ENCODE data around the gene MMP2. TPM values are rescaled to one million over a fixed set of nuclear protein-coding genes. Genes with fewer than 3 reads are reported as not detected.

Gene MMP2
- total RNA-seq, 4 donors from 2014 or later = 153 to 525 (median 245) TPM

GRCh38 chr16:55502801-55503366 lies 23.9 kb downstream of the MMP2 start:
- H3K4me1 ChIP-seq = peaks cover 0 to 76% (median 40%) of the 10 kb centered on the region in 4 donors
- TF ChIP-seq EP300 (IDR thresholded peaks at IDR 0.05) (peak; percentile 82 to 99), POLR2A (IDR thresholded peaks at IDR 0.05) (peak in 1 of 2 donors; percentile 15), CTCF (IDR thresholded peaks at IDR 0.05) (peak in 3 of 5 experiments; percentile 10 to 55 (median 26))
- no peak overlapping the region for H3K4me3 ChIP-seq
- DNase-seq (ENCODE audit: low spot score in 2 of 2) = peak; percentile 96 to 97
- peaks cover 0 to 22% (median 0%) of the 10 kb centered on the region in 3 donors for H3K36me3 ChIP-seq
- peak overlapping the region in 3 of 4 donors; percentile 23 to 76 (median 65) for H3K27ac ChIP-seq
- no peaks in the 10 kb centered on the region for H3K27me3 ChIP-seq
- no peaks in the 10 kb centered on the region for H3K9me3 ChIP-seq
- 2 to 14% methylated on average over 13 of the region's 13 CpGs for WGBS, 2 donors

GRCh38 chr16:55503726-55504550 lies 24.9 kb downstream of the MMP2 start:
- WGBS, 2 donors = 87 to 89% methylated on average over 8 of the region's 8 CpGs
- TF ChIP-seq CTCF (IDR thresholded peaks at IDR 0.05) (no peak), EP300 (IDR thresholded peaks at IDR 0.05) (no peak), POLR2A (IDR thresholded peaks at IDR 0.05) (no peak)
- DNase-seq (ENCODE audit: low spot score in 2 of 2) = no peak
- no peaks in the 10 kb centered on the region for H3K27me3 ChIP-seq
- H3K9me3 ChIP-seq = no peaks in the 10 kb centered on the region
- peak overlapping the region in 3 of 4 donors; percentile 23 to 76 (median 65) for H3K27ac ChIP-seq
- H3K36me3 ChIP-seq = peaks cover 0 to 17% (median 0%) of the 10 kb centered on the region in 3 donors
- H3K4me3 ChIP-seq = no peak overlapping the region
- peaks cover 0 to 82% (median 40%) of the 10 kb centered on the region in 4 donors for H3K4me1 ChIP-seq

DNA sequence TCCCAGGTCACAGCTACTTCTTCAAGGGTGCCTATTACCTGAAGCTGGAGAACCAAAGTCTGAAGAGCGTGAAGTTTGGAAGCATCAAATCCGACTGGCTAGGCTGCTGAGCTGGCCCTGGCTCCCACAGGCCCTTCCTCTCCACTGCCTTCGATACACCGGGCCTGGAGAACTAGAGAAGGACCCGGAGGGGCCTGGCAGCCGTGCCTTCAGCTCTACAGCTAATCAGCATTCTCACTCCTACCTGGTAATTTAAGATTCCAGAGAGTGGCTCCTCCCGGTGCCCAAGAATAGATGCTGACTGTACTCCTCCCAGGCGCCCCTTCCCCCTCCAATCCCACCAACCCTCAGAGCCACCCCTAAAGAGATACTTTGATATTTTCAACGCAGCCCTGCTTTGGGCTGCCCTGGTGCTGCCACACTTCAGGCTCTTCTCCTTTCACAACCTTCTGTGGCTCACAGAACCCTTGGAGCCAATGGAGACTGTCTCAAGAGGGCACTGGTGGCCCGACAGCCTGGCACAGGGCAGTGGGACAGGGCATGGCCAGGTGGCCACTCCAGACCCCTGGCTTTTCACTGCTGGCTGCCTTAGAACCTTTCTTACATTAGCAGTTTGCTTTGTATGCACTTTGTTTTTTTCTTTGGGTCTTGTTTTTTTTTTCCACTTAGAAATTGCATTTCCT lies 26.5 kb downstream of the MMP2 start:
- H3K4me3 ChIP-seq = no peak overlapping the region
- WGBS, 2 donors = 95 to 96% methylated on average over 10 of the region's 10 CpGs
- TF ChIP-seq EP300 (IDR thresholded peaks at IDR 0.05) (no peak), POLR2A (IDR thresholded peaks at IDR 0.05) (no peak), CTCF (IDR thresholded peaks at IDR 0.05) (no peak)
- H3K27ac ChIP-seq = peak overlapping the region in 2 of 4 donors; percentile 4 to 40
- H3K36me3 ChIP-seq = peaks cover 0 to 17% (median 0%) of the 10 kb centered on the region in 3 donors
- H3K4me1 ChIP-seq = peaks cover 0 to 77% (median 32%) of the 10 kb centered on the region in 4 donors
- DNase-seq (ENCODE audit: low spot score in 2 of 2) = no peak
- no peaks in the 10 kb centered on the region for H3K27me3 ChIP-seq
- no peaks in the 10 kb centered on the region for H3K9me3 ChIP-seq

DNA sequence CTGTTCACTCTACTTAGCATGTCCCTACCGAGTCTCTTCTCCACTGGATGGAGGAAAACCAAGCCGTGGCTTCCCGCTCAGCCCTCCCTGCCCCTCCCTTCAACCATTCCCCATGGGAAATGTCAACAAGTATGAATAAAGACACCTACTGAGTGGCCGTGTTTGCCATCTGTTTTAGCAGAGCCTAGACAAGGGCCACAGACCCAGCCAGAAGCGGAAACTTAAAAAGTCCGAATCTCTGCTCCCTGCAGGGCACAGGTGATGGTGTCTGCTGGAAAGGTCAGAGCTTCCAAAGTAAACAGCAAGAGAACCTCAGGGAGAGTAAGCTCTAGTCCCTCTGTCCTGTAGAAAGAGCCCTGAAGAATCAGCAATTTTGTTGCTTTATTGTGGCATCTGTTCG lies 27.1 kb downstream of the MMP2 start:
- no peak for TF ChIP-seq CTCF (IDR thresholded peaks at IDR 0.05)
- TF ChIP-seq POLR2A (IDR thresholded peaks at IDR 0.05) = no peak
- no peak for TF ChIP-seq EP300 (IDR thresholded peaks at IDR 0.05)
- DNase-seq (ENCODE audit: low spot score in 2 of 2) = no peak
- no peaks in the 10 kb centered on the region for H3K27me3 ChIP-seq
- H3K9me3 ChIP-seq = no peaks in the 10 kb centered on the region
- H3K4me3 ChIP-seq = no peak overlapping the region
- peaks cover 0 to 74% (median 26%) of the 10 kb centered on the region in 4 donors for H3K4me1 ChIP-seq
- 70% methylated on average over 7 of the region's 7 CpGs for WGBS, 2 donors
- peaks cover 0 to 17% (median 0%) of the 10 kb centered on the region in 3 donors for H3K36me3 ChIP-seq
- H3K27ac ChIP-seq = peak overlapping the region in 1 of 4 donors; percentile 40
